LNCAP (cell line): ENCODE results near the gene GLT1D1.

Source experiments
- TF ChIP-seq, protein P1 (sequence below): fragments of 450-650 bp; IDR thresholded peaks from 2 replicates; pipeline ENCODE4 v1.5.1; 2017; ENCODE audit warnings: mild to moderate bottlenecking

Gene GLT1D1

DNA sequence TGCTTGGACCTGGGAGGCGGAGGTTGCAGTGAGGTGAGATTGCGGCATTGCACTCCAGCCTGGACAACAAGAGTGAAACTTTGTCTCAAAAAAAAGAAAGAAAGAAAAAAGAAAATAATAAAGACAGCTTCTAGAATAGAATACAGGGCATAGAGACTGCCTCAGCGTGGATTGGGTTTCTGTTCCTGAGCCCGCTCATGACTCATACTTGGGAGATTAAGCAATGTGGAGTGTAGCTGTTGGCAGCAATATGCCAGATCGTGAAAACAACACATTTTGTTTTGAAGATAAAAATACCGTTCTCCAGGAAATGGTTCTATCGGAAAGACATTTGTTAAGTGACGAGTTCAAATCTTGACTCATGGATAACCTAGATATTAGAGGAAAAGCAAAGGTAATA, 67.2 kb downstream of the GLT1D1 start:
- TF ChIP-seq, protein P1, sequence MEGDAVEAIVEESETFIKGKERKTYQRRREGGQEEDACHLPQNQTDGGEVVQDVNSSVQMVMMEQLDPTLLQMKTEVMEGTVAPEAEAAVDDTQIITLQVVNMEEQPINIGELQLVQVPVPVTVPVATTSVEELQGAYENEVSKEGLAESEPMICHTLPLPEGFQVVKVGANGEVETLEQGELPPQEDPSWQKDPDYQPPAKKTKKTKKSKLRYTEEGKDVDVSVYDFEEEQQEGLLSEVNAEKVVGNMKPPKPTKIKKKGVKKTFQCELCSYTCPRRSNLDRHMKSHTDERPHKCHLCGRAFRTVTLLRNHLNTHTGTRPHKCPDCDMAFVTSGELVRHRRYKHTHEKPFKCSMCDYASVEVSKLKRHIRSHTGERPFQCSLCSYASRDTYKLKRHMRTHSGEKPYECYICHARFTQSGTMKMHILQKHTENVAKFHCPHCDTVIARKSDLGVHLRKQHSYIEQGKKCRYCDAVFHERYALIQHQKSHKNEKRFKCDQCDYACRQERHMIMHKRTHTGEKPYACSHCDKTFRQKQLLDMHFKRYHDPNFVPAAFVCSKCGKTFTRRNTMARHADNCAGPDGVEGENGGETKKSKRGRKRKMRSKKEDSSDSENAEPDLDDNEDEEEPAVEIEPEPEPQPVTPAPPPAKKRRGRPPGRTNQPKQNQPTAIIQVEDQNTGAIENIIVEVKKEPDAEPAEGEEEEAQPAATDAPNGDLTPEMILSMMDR: no peak

DNA sequence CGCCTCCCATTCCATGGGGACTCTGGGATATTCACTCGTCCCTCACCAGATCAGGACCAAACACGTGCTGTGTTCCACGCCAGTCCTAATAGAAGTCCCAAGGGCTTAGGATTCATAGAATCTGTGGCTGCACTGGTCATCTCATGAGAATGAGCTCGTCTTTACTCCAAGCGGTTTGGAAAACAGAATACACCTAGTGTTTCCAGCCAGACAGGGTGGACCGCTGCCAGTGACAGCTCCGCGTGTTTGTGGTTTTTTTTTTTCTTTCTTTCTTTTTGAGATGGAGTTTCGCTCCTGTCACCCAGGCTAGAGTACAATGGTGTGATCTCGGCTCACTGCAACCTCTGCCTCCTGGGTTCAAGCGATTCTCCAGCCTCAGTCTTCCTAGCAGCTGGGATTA, 75.1 kb downstream of the GLT1D1 start:
- TF ChIP-seq, protein P1: no peak

DNA sequence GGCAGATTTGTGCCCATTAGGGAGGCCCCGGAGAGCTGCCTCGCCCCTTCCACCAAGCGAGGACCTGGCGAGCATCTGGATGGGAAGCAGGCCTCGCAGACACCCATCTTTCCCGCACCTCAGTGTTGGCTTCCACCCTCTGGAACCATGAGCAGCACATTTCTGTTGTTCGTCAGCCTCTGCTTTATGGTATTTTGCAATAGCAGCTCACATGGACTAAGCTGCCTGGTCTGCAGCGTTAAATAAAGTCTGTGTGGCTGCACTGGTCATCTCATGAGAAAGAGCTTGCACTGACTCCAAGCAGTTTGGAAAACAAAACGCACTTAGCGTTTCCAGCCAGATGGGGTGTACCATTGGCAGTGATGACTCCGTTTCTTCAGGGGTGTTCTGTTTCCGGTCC, 75.8 kb downstream of the GLT1D1 start:
- TF ChIP-seq, protein P1: no peak

DNA sequence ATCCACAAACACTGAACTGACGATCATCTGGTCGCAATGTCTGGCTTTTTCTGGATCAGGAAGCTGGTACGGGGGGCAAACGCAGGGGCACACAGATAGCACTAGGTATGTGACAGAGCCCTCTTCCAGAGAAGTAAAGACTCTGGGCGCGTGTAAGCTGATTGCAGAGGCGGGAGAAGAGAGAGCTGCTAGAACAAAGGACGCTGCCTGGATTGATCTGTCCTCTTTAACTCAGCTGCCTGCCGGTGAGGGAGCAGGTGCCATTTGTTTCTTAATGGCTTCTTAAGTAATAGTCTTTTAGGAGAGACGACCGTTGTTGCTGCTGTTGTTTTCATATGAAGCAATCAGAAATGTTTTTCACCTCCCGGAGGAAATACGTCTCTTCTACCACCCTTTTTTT, 77.3 kb downstream of the GLT1D1 start:
- TF ChIP-seq, protein P1: no peak

DNA sequence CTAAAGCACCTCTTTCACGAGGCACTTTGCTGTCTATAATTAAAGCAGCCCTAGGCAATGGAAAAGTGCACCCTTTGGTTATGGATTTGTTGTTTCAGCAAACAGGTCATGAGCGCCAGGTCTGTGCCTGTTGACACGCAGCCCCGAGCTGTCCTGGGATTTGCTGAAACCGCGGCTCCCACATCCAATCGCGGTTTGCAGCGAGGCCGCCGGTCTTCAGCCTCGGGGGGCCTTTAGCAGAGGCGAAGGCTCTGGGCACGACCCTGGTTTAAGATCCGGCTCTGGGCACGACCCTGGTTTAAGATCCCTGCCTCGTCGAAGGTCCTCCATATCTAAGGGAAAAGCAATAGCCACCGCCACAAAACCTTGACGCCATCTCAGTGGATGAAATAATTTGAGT, 79.2 kb downstream of the GLT1D1 start:
- TF ChIP-seq, protein P1: no peak

DNA sequence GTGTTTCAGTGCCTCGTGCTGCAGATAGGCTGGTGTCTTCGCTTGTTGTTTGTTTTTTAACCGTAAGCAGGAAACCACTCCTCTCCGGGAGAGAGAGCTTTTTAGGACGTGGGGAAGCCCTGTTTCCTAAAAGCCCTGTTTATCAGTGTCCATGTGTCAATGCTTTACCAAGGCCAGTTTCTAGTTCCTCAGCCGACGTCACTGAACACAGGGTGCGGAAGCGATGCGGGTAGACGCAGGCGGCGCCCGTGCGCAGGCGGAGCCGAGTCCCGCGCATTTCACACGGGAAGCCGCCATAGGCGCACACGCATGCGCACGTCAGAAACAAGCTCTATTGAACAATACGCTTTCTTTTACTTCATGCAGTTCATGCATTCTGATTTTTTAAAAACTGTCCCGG, 79.8 kb downstream of the GLT1D1 start:
- TF ChIP-seq, protein P1: no peak

DNA sequence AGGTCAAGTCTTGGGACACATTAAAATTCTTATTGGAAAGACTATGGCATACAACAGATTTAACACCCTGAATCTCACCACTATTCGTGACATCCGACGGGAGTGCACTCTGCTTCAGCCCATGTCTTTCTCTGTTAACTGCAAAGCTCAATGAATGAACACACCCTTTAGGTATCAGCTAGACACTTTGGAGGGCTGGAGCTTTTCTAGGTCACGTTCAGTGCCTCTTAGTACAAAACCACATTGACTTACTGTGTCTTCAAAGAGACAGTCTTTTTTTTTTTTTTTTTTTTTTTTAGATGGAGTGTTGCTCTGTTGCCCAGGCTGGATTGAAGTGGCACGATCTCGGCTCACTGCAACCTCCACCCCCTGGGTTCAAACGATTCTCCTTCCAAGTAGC, 80.6 kb downstream of the GLT1D1 start:
- TF ChIP-seq, protein P1: no peak

DNA sequence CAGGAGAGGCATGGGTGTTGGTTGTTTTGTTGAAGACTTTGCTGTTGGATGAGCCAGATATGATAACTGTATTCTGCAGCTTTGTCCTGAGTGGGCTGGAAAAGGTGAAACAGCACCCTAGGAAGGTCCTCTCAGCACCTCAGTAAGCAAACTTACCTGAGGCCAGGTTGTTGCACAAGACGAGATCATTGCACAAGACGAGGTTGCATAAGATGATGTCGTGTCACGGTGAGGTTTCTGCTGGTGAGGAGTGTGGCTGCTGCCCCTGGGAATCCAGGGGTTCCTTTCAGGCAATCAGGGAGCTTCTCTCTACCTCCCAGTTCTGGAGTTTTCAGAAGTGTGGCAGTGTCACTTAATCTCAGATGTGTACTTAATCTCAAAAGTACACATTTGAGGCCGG, 85.6 kb downstream of the GLT1D1 start:
- TF ChIP-seq, protein P1: no peak
